Activated CD4-positive, alpha-beta T cell treated with anti-CD3 and anti-CD28 coated beads for 4 hours (primary cell): ENCODE measurements around the gene TUBG1.

Experiments
- DNase-seq, 2 donors: peaks; one replicate each; pipeline ENCODE4 v3.0.0-alpha.2; 2020

TUBG1 gene

DNA sequence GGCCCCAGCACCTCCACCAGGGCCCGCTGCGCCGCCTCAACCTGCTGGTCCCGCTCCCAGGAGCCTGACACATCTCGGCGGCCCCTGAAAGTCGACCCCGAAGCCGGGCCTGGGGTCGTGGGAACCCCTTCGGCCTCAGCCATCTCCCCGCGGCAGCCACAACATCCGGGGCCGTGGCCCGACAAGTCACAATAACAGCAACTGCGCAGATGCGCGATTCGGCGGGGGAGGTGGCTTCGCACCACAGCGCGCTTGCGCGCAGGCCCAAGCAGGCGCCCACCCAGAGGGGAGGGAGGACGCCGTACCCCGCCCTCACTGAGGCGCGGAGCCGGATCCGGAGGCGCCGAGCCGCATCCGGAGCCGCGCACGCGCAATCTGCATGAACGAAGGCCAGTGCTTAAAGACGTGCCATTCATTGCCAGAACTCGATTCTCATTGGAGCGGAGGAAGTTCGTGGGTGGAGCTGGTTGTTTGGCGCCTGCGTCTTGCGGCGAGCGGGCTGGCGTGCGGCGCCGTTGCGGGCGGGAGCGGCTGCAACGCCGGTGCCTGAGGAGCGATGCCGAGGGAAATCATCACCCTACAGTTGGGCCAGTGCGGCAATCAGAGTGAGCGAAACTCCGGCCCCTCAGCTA lies at the start of gene TUBG1, which contains the start of gene RETREG3:
Gene TUBG1, plus strand, starts transcription at position 502 of the 632 bp plus-strand sequence. Its CDS starts 55 bp downstream, at position 557.
Gene RETREG3, minus strand, starts transcription at position 193 of the 632 bp plus-strand sequence. Its CDS starts 50 bp downstream, at position 143.
- peak; percentile 99 for DNase-seq

- DNase-seq = no peak
Measured at GRCh38 chr17:42560246-42560645, 49.2 kb upstream of the TUBG1 start.

- DNase-seq = peak; percentile 91
Measured at GRCh38 chr17:42561897-42562387, 47.5 kb upstream of the TUBG1 start, which contains the start of gene COASY. Gene COASY, plus strand, starts transcription at chr17:42562148. Its CDS starts 475 bp downstream, at chr17:42562623.

- no peak for DNase-seq
Measured at GRCh38 chr17:42562388-42563142, 46.9 kb upstream of the TUBG1 start.

- no peak for DNase-seq
Measured at GRCh38 chr17:42563143-42563509, 46.4 kb upstream of the TUBG1 start.

GRCh38 chr17:42563543-42563942 lies 45.9 kb upstream of the TUBG1 start:
- DNase-seq = no peak

DNA sequence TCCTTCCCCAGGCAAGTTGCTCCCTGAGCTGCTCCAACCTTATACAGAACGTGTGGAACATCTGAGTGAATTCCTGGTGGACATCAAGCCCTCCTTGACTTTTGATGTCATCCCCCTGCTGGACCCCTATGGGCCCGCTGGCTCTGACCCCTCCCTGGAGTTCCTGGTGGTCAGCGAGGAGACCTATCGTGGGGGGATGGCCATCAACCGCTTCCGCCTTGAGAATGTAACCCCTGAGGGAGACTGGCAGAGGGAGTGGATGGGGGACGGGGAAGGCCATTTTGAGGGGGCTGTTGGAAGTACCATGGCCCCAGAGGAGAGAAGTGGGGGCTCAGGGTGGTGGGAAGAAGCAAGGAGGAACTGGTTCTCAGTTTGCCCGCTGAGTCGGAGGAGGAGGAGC lies 45.5 kb upstream of the TUBG1 start:
- DNase-seq = no peak

- no peak for DNase-seq
Measured at GRCh38 chr17:42564815-42565522, 44.5 kb upstream of the TUBG1 start.

DNA sequence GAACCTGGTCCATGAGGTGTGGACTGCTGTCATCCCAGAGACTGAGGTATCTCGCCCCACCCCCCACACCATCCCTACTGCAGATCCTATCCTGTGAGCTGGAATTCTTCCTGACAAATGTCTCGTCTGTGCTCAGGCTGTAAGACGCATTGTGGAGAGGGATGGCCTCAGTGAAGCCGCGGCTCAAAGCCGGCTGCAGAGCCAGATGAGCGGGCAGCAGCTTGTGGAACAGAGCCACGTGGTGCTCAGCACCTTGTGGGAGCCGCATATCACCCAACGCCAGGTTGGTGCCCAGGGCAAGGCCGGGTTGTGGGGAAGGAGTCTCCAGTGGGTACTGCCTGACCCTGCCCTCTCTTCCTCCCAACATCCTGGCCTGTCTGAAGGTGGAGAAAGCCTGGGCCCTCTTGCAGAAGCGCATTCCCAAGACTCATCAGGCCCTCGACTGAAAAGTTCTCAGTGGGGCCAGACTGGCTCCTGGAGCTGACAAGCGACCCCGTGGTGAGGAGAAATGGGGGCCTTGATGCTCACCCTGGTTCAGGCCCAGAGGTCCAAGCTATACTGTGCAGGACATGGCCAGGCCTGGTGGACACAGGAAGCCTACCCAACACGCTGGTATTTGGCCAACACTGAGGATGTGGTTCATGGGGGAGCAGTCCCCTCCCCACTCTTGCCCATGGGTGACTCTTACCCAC lies 43.8 kb upstream of the TUBG1 start:
- no peak for DNase-seq

DNA sequence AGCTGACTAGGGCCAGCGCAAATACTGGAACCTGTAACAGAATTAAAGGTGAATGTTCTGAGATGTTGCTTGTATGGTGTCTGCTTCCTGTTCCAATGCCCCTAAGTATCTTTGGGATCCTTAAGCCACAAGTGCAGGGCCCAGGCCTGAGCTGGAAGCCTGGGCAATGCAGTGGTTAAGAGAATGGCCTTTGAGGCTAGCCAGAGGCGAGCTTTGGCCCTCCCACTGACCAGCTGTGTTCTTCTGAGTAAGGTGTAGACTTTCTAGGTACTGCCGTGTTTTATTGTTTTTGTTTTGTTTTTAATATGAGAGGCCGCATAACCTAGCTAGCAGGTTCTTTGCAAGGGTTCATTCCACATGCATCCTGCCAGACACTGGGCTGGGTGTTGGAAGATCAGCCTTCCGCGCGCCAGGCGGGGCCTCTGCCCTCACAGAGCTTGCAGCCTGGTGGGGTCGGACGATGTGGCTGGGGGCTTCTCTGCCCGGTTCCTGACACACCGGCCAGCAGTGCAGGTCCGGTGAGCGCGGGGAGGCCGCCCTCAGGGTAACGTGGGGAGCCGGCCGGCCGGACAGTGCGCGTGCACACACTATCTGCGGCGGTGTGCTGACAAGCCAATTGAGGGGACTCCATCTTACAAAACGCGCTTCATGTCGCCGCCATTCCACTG lies 43.1 kb upstream of the TUBG1 start:
- no peak for DNase-seq

DNA sequence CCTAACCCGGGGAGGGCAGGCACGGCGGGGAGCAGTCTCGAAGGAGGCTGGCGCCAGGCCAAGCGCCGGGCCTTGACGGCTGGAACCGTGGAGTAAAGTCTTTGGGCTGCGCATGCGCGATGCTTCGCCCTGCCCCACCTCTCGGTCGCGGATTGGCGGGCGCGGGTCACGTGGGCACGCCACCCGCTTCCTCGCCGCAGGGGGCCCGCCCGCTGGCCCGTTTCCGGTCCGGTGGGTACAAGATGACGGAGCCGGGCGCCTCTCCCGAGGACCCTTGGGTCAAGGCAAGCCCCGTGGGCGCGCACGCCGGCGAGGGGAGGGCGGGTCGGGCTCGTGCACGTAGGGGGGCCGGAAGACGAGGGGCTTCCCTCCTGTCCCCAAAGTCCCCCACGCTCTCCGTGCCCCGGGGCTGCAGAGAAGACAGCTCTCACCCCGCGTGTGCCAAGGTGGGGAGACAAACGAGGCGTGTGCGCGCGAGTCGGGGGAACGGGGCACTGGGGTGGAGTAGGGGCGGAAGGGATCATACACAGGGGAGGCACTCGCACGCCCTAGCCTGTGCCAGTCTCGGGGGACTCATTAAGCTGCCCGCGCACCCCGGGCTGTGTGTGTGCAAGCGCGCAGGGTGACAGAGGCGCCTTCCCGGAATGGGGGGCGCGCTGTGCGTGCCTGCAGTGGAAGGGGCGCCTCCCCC lies 42.5 kb upstream of the TUBG1 start, which contains the start of gene MLX:
Gene MLX, plus strand, starts transcription at position 218 of the 691 bp plus-strand sequence. Its CDS starts 25 bp downstream, at position 243.
- peak; percentile 85 to 93 for DNase-seq

GRCh38 chr17:42568341-42569111 lies 41.0 kb upstream of the TUBG1 start:
- DNase-seq = no peak

DNA sequence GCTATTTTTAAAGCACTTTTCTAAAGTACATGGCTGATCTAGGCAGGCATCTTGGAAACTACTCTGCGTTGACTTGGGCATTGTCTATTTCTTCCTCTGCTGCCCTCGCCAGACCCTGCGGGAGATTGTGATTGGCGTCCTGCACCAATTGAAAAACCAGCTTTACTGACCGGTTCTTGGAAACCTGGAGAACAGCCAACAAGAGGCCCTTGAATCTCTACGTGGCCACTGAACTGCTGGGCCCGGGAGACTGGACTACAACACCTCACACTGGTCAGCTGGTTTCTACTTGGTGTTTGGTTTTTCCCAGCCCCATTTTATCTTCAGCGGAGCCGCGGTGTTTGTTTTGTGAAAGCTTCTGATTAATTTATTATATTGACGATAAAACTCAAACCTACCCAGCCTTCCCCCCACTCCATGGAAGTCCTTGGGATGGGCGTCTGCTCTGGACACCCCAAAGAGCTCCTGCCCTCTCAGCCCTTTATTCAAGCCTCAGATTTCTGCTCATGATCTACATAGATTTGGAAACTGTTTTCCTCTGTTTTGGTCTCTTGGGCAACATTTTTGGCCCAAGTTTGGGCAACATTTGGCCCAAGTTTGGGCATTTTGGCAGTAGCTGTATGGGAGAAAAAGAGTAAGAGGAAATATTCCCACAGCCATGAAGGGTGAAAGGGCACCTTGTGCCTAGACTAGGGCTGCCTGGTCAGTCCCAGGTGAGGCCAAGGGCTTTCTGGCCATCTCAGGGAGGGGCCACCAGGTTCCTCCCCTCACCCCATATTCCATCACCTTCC lies 37.9 kb upstream of the TUBG1 start:
- no peak for DNase-seq

GRCh38 chr17:42573095-42573494 lies 36.4 kb upstream of the TUBG1 start:
- no peak for DNase-seq

GRCh38 chr17:42574463-42574862 lies 35.0 kb upstream of the TUBG1 start:
- DNase-seq = no peak

GRCh38 chr17:42577140-42577531 lies 32.3 kb upstream of the TUBG1 start:
- DNase-seq = no peak

GRCh38 chr17:42577532-42578281 lies 31.8 kb upstream of the TUBG1 start, which contains the start of gene PSMC3IP:
Gene PSMC3IP, minus strand, starts transcription at chr17:42577729. Its CDS starts 43 bp downstream, at chr17:42577686.
- DNase-seq = peak; percentile 88 to 90

- peak; percentile 61 to 72 for DNase-seq
Measured at GRCh38 chr17:42578282-42578869, 31.1 kb upstream of the TUBG1 start.
